Upper lobe of left lung (tissue), 6 donors: ENCODE data around the gene RNF26. TPM values are rescaled to one million over a fixed set of nuclear protein-coding genes. Genes with fewer than 3 reads are reported as not detected.

Experiments used
- small RNA-seq, 4 donors: library from RNA; depleted of rRNA; stranded (forward); fragments of <200 nt; gene quantifications; one replicate each; pipeline ENCODE3, GENCODE V24; 2016
- total RNA-seq, 6 donors: library from RNA; depleted of rRNA in 4 of 6; stranded (reverse); fragments of >200 nt in 4 of 6; gene quantifications; one replicate each; pipeline versions ENCODE4 v1.1.0 to v1.2.1, GENCODE V29; 2016 to 2021
- donor health status: DM: no; HTN: no; CAD: no; lungs with moderate emphysema.
- donor health status: DM: no; HTN: yes; CAD: no; lungs with severe emphysema.

The RNF26 gene
- total RNA-seq, 6 donors from 2014 or later = 5.2 to 25.5 (median 14.8) TPM

Small RNA genes within 50 kb of the gene (small RNA-seq; reads per million reads assigned to genes)
- 0 reads per million in 4 donors for gene RF01225
- gene RNU6-262P = 0 reads per million in 4 donors

Other genes starting within 250 kb of the RNF26 start
- gene HMBS, start 249.6 kb upstream of the RNF26 start, total RNA-seq = 10 to 100 TPM in 5 of 6 donors, 1 to 10 TPM in 1; 8.4 to 20.4 (median 13.4) TPM
- gene DPAGT1, start 232.7 kb upstream of the RNF26 start, total RNA-seq = 10 to 100 TPM; 18.6 to 43.9 (median 28.3) TPM
- 10 to 100 TPM; 13.0 to 26.2 (median 19.8) TPM for gene C2CD2L, start 227.2 kb upstream of the RNF26 start, total RNA-seq
- gene HINFP, start 212.9 kb upstream of the RNF26 start, total RNA-seq = 10 to 100 TPM; 22.3 to 90.1 (median 25.6) TPM
- gene ABCG4, start 185.5 kb upstream of the RNF26 start, total RNA-seq = under 1 TPM in 2 of 6 donors, not detected in 4; 0.06 to 0.78 TPM
- 10 to 100 TPM; 13.1 to 34.5 (median 20.2) TPM for gene NLRX1, start 165.8 kb upstream of the RNF26 start, total RNA-seq
- gene NHERF4, start 149.1 kb upstream of the RNF26 start, total RNA-seq = 1 to 10 TPM in 1 of 6 donors, under 1 TPM in 3, not detected in 2; 0.29 to 1.0 (median 0.81) TPM
- gene CBL, start 128.2 kb upstream of the RNF26 start, total RNA-seq = 10 to 100 TPM; 15.4 to 32.2 (median 18.9) TPM
- 100 to 1,000 TPM in 3 of 6 donors, 10 to 100 TPM in 3; 39.8 to 222 (median 76.5) TPM for gene MCAM, start 17.4 kb upstream of the RNF26 start, total RNA-seq
- 10 to 100 TPM; 10.5 to 57.2 (median 26.4) TPM for gene C1QTNF5, start 6.4 kb downstream of the RNF26 start, total RNA-seq
- not detected for gene MFRP, start 12.2 kb downstream of the RNF26 start, total RNA-seq
- gene USP2, start 47.2 kb downstream of the RNF26 start, total RNA-seq = 1 to 10 TPM; 1.7 to 5.0 (median 3.0) TPM
- 10 to 100 TPM in 2 of 6 donors, 1 to 10 TPM in 2, under 1 TPM in 1, not detected in 1; 0.39 to 30.5 (median 2.7) TPM for gene THY1, start 88.6 kb downstream of the RNF26 start, total RNA-seq